ENCODE data around the gene CYP2W1.

The CYP2W1 gene

GRCh38 chr7:982511-983003 lies 424 bp upstream of the CYP2W1 start:
- DNase-seq, result no peak

- DNase-seq, result no peak
Observed at GRCh38 chr7:983616-984071, 663 bp downstream of the CYP2W1 start.

GRCh38 chr7:984361-985126 lies 1.6 kb downstream of the CYP2W1 start:
- DNase-seq, result no peak

- DNase-seq, result no peak
Observed at GRCh38 chr7:985127-985416, 2.1 kb downstream of the CYP2W1 start.

GRCh38 chr7:985915-986741 lies 3.1 kb downstream of the CYP2W1 start:
- no peak for DNase-seq

- no peak for DNase-seq
Observed at GRCh38 chr7:986766-987751, 4.1 kb downstream of the CYP2W1 start.

GRCh38 chr7:987909-988308 lies 4.9 kb downstream of the CYP2W1 start:
- no peak for DNase-seq

GRCh38 chr7:988426-988911 lies 5.5 kb downstream of the CYP2W1 start:
- no peak for DNase-seq

- DNase-seq, result no peak
Observed at GRCh38 chr7:988963-989529, 6.1 kb downstream of the CYP2W1 start.

GRCh38 chr7:990352-990932 lies 7.5 kb downstream of the CYP2W1 start:
- no peak for DNase-seq

- no peak for DNase-seq
Observed at GRCh38 chr7:990933-991728, 8.2 kb downstream of the CYP2W1 start.

- no peak for DNase-seq
Observed at GRCh38 chr7:991729-992656, 9.0 kb downstream of the CYP2W1 start.

- DNase-seq, result peak; percentile 91
Observed at GRCh38 chr7:992709-993607, 10.0 kb downstream of the CYP2W1 start.

GRCh38 chr7:994592-995308 lies 11.8 kb downstream of the CYP2W1 start:
- DNase-seq, result no peak

GRCh38 chr7:995571-995970 lies 12.6 kb downstream of the CYP2W1 start:
- no peak for DNase-seq

GRCh38 chr7:996079-996872 lies 13.3 kb downstream of the CYP2W1 start:
- DNase-seq, result no peak
